ENCODE results near the gene LYPD6B.

The LYPD6B gene

GRCh38 chr2:149125031-149125725 is 86.7 kb downstream of the LYPD6B start:
- DNase-seq = no peak

- DNase-seq = no peak
Measured at GRCh38 chr2:149129433-149129832, 90.9 kb downstream of the LYPD6B start.

GRCh38 chr2:149132339-149132738 is 93.8 kb downstream of the LYPD6B start:
- DNase-seq = no peak

GRCh38 chr2:149132901-149133300 is 94.4 kb downstream of the LYPD6B start:
- DNase-seq = no peak

- no peak for DNase-seq
Measured at GRCh38 chr2:149134335-149134923, 95.9 kb downstream of the LYPD6B start.

GRCh38 chr2:149136111-149136510 is 97.6 kb downstream of the LYPD6B start:
- DNase-seq = no peak

- DNase-seq = no peak
Measured at GRCh38 chr2:149141046-149141445, 102.5 kb downstream of the LYPD6B start.

- no peak for DNase-seq
Measured at GRCh38 chr2:149143734-149144133, 105.2 kb downstream of the LYPD6B start.

GRCh38 chr2:149145314-149146295 is 107.1 kb downstream of the LYPD6B start:
- DNase-seq = no peak

GRCh38 chr2:149146876-149147275 is 108.4 kb downstream of the LYPD6B start:
- no peak for DNase-seq

GRCh38 chr2:149148194-149149006 is 109.9 kb downstream of the LYPD6B start:
- DNase-seq = no peak

- no peak for DNase-seq
Measured at GRCh38 chr2:149149007-149149297, 110.5 kb downstream of the LYPD6B start.

- DNase-seq = no peak
Measured at GRCh38 chr2:149152469-149152953, 114.0 kb downstream of the LYPD6B start.

GRCh38 chr2:149155196-149155969 is 116.9 kb downstream of the LYPD6B start:
- DNase-seq = no peak

- no peak for DNase-seq
Measured at GRCh38 chr2:149155988-149156387, 117.5 kb downstream of the LYPD6B start.

- DNase-seq = no peak
Measured at GRCh38 chr2:149156971-149157740, 118.7 kb downstream of the LYPD6B start.

- no peak for DNase-seq
Measured at GRCh38 chr2:149158957-149159356, 120.5 kb downstream of the LYPD6B start.

GRCh38 chr2:149160195-149160594 is 121.7 kb downstream of the LYPD6B start:
- no peak for DNase-seq

GRCh38 chr2:149160701-149161217 is 122.3 kb downstream of the LYPD6B start:
- no peak for DNase-seq

- no peak for DNase-seq
Measured at GRCh38 chr2:149161481-149162225, 123.2 kb downstream of the LYPD6B start.

Measured in effector CD8-positive, alpha-beta T cell (primary cell).